ENCODE results near the gene PELI3.

- TF ChIP-seq EZH2 (IDR thresholded peaks at IDR 0.05; ENCODE audit: borderline replicate concordance, insufficient read depth, low read depth, low read length, poor library complexity, severe bottlenecking) (no peak), CTCF (IDR thresholded peaks at IDR 0.05) (no peak)
Observed at GRCh38 chr11:66448523-66448922, 18.2 kb upstream of the PELI3 start.
